DMS79 treated with DMSO at 0.1 percent for 48 hours (cell line): ENCODE data around the gene SFI1.

Experiments
- DNase-seq: peaks from one replicate; lab custom pipeline; 2025; lab: John Stamatoyannopoulos, UW

SFI1 gene

GRCh38 chr22:31618471-31619176, 122.3 kb downstream of the SFI1 start:
- DNase-seq = no peak

GRCh38 chr22:31619611-31620300, 123.4 kb downstream of the SFI1 start:
- DNase-seq = no peak

GRCh38 chr22:31620756-31621480, 124.6 kb downstream of the SFI1 start:
- DNase-seq = no peak

DNA sequence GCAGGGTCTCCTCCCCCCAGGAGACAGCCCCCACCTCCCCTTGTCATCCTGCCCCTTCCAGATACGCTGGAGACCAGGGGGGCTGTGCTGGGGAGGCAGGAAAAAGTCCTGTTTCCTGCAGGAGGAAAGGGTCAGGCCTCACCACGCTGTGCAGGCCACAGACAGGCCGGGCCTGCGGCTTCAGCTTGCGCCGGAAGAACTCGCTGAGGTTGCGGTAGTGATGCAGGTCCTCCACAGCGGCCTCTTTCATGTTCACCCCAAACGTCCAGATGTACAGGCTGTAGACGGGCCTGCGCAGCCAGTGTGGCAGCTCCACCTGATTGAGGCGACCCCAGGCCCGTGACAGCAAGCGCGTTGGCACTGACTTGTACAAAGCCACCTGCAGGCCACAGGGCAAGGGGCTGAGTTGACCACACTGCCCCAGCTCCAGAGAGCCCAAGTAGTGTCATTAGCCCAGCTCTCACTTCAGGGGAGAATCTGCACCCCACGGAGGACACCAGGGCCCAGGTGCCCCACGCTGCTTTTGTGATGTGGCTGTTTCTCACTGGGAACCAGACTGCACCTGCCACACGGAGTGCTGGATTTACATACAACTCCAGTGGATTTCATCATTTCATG, 125.3 kb downstream of the SFI1 start:
- DNase-seq = no peak

DNA sequence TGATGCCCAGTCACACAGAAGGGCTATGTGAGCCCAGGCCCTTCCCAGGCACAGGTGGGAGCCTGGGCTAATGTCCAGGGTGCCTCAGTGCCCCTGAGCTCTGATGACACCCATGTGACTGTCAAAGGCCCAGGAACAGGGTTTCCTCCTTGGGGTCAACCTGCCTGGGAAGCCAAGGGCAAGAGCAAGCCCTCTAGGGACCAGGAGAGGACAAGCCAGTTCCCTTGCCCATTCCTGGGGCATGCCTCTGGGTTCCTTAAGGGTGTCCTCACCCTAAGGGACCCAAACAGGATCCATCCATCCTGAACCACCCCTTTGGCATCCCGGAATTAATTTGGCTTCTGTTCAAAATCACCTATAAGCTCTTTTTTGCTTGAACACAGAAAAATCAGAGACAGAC, 126.6 kb downstream of the SFI1 start:
- DNase-seq = no peak

DNA sequence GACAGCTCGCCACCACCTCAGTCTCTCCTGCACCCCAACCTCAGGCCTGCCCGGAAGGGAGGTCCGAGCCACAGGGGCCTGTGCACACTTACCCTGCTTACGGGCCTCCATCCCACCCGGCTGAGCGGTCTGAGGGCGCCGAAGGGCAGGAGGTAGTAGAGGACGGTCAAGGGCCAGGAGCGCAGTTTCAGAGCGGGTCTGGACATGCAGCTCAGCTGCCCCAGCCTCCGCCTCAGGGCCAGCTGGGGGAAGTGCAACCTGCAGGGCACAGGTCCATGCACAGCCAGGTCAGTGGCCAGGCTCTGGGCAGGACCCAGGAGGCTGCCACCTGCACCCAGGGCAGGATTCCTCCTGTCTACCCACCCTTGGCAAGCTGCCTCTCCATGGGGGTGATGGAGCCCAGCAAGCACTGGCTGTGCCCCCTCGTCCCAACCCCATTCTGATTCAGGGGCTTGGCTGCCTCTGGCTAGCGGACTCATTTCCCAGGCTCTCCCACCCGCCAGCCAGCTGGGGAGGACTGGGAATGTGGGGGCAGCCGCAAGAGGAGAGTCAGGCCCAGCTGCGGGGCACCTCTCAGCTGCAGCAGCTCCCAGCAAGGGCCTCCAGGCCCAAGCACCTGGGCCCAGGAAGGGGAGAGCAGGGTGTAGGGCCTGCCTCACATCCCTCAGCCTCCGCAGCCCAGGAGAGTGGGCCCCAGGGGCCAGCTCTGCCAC, 127.4 kb downstream of the SFI1 start:
- DNase-seq = no peak

- no peak for DNase-seq
Measured at GRCh38 chr22:31625257-31625640, 128.9 kb downstream of the SFI1 start.

DNA sequence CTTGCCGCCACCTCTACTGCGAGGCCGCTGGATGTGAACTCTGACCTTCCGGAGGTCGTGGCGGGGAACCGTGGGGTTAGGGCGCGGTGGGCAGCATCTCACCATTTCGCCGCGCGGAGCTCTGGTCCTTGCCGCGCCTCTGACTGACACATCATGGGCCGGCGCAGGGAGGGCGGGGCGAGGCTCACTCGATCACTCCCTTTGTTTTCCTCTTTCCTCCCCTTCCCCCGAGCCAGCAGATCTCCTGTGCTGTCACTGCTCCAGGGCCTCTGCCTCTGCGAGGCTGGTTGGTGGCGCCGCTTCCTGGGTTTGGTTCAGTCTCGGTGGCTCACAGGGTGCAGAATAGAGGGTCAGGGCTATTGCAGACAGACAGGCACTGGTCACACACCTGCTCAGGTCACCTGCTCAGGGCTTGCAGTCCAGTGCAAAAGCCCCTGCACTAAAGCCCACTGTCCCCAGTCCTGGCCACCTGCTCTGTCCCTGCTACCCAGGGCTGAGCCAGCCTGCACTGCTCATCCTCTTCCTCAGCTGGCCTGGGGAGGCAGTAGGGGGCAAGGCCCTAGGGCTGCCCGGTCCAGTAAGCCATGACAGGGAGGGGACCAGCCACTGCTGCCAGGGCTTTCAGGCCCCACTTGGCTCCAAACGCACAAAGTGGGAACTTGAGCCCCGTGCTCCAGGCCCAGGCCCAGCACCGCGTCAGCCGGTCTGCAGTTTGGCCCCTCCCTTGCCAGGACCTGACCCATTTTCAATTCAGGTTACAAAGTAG, 129.5 kb downstream of the SFI1 start:
- DNase-seq = no peak

- DNase-seq = no peak
Measured at GRCh38 chr22:31626427-31627150, 130.3 kb downstream of the SFI1 start.

GRCh38 chr22:31627223-31627731, 130.9 kb downstream of the SFI1 start:
- no peak for DNase-seq

- DNase-seq = no peak
Measured at GRCh38 chr22:31628362-31628761, 132.0 kb downstream of the SFI1 start.

GRCh38 chr22:31628969-31629708, 132.8 kb downstream of the SFI1 start:
- DNase-seq = no peak

DNA sequence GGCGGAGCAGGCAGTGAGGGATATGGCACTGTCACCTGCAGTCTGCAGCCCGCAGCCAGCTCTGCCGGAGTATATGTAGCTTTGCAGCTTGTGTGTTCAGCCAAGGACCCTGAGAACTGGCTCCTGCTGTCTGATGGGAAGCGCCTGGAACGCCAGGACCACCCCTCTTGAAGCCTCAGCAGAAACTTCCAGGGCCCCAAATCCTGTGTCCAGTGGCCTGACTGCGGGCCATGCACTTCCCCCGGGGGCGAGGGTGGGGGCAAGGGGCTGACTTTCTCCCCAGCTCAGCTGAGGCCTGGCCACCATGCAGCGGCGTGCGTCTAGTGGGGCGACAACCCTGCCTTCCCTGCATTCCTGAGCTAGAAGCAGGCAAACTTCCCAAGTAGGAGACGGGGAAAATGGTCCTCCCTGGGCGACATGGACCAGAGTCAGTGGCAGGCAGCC, 133.4 kb downstream of the SFI1 start:
- no peak for DNase-seq

DNA sequence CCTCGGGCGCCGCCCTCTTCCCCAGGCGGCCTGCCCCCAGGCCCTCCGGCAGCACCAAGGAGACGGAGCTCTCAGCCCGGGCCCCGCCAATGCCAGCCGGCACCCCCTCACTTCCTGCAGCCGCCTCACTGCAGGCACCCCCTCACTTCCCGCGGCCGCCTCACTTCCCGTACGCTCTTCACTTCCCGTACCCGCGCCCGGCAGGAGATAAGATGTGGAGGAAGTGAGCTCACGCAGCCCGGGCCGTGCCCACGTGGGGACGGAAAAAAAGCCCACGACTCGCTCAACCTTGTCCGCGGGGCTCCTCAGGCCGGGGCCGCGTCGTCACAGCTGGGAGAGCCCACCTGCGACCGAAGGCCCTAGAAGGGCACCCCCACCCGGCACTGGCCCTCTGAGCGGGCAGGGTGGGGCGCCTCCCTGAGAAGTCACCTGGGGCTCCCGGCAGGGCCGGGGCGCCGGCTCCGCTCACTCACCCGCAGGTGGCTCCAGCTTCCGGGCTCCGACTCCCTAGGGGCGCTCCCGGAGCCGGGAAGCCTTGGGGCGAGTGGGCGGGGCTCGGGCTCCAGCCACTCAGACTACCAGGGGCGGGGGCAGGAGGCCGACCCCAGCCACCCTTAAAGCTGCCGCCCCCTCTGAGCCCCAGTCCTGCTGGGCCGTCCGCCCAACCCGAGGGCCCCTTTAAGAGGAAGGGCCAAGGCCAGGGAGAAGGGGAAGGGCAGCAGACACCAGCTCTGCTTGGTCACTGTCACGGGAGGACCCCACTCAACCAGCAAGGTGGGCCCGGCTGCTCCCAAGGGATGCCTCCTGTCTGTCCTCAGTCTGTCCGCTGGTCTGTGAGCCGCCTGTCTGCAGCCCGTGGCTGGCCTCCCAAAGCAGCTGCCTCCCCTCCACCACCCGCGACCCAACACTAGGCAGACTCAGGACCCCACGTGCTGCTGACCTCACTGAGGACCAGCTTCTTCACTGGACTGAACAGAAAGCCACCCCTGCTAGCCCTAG, 134.3 kb downstream of the SFI1 start:
- DNase-seq = peak; percentile 31

DNA sequence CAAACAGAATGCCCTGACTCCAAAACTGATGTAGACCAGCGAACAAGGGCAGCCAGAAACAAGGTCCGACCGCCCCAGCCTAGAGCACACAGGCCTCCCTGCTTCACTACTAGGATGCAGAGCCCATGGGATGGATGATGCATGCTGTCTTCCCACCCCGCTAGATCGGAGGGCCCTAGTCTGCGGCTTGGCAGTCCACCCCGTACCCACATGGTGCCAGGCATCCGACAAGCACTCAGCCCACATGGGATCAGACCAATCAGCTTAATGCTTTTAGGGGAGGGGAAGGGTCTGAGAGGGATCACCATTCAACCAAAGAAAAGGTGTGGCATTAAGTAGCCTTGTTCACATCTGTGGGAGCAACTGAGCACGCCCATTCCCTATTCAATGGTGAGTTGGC, 135.1 kb downstream of the SFI1 start:
- no peak for DNase-seq

DNA sequence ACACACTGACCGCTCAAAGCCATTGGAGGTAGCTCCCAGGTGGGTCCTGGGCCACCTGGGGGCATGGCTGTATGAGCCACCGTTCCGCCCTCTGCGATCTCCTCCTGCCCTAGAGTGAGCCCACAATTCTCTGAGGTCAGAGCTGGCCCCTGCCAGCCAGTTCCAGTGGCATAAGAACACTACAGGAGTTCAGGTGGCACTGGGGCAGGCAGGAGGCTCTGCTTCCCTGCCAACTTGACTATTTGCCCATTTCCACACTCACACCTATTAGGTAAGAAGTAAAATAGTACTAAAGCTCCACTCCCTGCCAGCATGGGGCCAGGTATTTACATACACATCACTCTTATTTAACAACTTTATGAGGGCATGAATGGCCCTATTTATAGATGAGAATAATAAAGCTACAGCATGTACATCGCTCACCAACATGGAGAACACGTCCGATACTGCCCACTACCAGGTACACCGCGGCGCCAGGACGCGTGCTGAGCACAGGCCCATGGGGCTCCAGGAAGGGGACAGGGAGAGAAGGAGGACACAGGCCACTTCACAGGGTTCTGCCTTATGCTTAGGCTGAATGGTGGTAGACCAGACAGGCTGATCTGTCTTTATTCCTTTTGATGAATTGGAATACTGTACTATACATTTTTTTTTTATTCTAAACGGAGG, 139.4 kb downstream of the SFI1 start:
- DNase-seq = no peak

GRCh38 chr22:31637447-31637890, 141.1 kb downstream of the SFI1 start:
- no peak for DNase-seq
